Uterus (tissue), 4 donors: ENCODE results near the gene NRXN3. TPM values are rescaled to one million over a fixed set of nuclear protein-coding genes. Genes with fewer than 3 reads are reported as not detected.

Experiments used
- DNase-seq, 2 donors: peaks; one replicate each; pipeline ENCODE4 v3.0.0-alpha.2; 2019 to 2020
- H3K27ac ChIP-seq, 2 donors: fragments of 200-600 bp; sonication (generic); 1 replicate in 1 of 2; 2 replicates in 1 of 2; pipeline ENCODE4 v1.5.1; 2016 to 2018
- H3K27me3 ChIP-seq, 2 donors: fragments of 200-600 bp; sonication (generic); one replicate each; pipeline ENCODE4 v1.5.1; 2018 to 2019; ENCODE audit warnings: control low read depth in 1 of 2
- H3K36me3 ChIP-seq, 2 donors: fragments of 200-600 bp; sonication (generic); one replicate each; pipeline ENCODE4 v1.5.1; 2019; ENCODE audit warnings: control low read depth in 1 of 2
- H3K4me1 ChIP-seq, 2 donors: fragments of 200-600 bp; sonication (generic); one replicate each; pipeline ENCODE4 v1.5.1; 2018 to 2019; ENCODE audit warnings: control low read depth in 1 of 2
- H3K4me3 ChIP-seq, 2 donors: fragments of 200-600 bp; sonication (generic); 1 replicate in 1 of 2; 2 replicates in 1 of 2; pipeline ENCODE4 v1.5.1; 2018 to 2019; ENCODE audit warnings: mild to moderate bottlenecking in 1 of 2
- H3K9me3 ChIP-seq, 2 donors: fragments of 200-600 bp; sonication (generic); one replicate each; pipeline ENCODE4 v1.5.1; 2019; ENCODE audit warnings: control low read depth in 1 of 2
- POLR2A ChIP-seq, 2 donors: fragments of 450-650 bp; IDR thresholded peaks; one replicate each; pipeline ENCODE4 v1.6.1; 2016; ENCODE audit warnings: antibody characterized with exemption in 2 of 2, mild to moderate bottlenecking in 1 of 2, moderate library complexity in 1 of 2
- intact Hi-C: fragments of 100-400 bp; cut with DNase I; formaldehyde crosslinking; loops from one replicate; pipeline ENCODE4 v1.15.1; 2023; ENCODE audit warnings: low total_unique reads
- total RNA-seq, 4 donors: library from RNA; depleted of rRNA in 3 of 4; stranded (reverse); fragments of >200 nt in 3 of 4; gene quantifications; one replicate each; pipeline versions ENCODE4 v1.1.0 to v1.2.4, GENCODE V29; 2014 to 2023
- TF ChIP-seq, protein P1 (sequence below), 4 experiments: fragments of 200-600 bp in 2 of 4; fragments of 450-650 bp in 2 of 4; sonication (generic) in 2 of 4; IDR thresholded peaks; one replicate each; pipeline ENCODE4 v1.5.1; 2016 to 2019; ENCODE audit warnings: antibody characterized with exemption in 4 of 4, mild to moderate bottlenecking in 2 of 4, moderate library complexity in 1 of 4
- donor health status: DM: yes; HTN: yes; CAD: no.

NRXN3 gene
- total RNA-seq, 4 donors from 2014 or later, result 2.9 to 17.0 (median 4.4) TPM

DNA sequence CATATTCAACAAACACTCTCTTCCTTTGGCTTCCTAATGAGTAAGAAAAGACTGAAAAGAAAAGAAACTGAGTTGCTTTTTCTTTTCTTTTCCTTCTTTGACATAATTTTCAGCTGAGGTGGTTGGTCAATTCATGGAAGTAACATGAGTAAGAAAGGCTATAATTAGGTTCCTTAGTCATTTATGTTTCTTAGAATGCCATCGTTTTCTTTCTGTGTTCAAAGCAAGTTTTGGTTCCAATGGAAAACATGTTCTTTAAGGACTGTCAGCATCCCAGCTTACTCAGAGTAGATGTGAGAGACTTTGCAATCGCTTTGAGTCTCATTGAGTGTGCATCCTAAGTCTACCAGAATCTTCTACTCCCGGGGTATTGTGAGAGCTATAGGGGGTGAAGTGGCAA is 1158.7 kb downstream of the NRXN3 start:
- intact Hi-C loops, result no loop called here
- H3K27me3 ChIP-seq, result no peaks in the 10 kb centered on the region
- no peak overlapping the region for H3K4me3 ChIP-seq

DNA sequence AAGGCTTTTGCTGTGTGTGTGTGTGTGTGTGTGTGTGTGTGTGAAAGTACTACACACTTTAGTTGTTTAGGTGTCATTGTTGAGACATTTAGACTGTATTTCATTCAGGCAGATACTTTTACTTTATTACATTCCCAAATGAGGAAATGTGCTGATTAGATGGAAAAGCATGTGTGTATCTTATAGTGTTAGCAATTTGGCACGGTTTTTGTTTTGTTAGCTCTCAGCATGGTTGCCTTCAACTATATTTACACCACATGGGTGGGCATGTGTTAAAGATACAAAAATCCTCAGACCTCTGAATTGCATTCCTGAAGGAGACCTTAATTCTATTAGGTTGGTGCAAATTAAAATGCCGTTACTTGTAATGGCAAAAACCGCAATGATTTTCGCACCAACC is 1161.7 kb downstream of the NRXN3 start:
- no peak overlapping the region for H3K27ac ChIP-seq
- no peak for DNase-seq
- no peaks in the 10 kb centered on the region for H3K27me3 ChIP-seq
- no peaks in the 10 kb centered on the region for H3K4me1 ChIP-seq
- H3K4me3 ChIP-seq, result no peak overlapping the region
- H3K36me3 ChIP-seq, result no peaks in the 10 kb centered on the region
- no peaks in the 10 kb centered on the region for H3K9me3 ChIP-seq
- intact Hi-C loops, result no loop called here
- TF ChIP-seq, protein P1, sequence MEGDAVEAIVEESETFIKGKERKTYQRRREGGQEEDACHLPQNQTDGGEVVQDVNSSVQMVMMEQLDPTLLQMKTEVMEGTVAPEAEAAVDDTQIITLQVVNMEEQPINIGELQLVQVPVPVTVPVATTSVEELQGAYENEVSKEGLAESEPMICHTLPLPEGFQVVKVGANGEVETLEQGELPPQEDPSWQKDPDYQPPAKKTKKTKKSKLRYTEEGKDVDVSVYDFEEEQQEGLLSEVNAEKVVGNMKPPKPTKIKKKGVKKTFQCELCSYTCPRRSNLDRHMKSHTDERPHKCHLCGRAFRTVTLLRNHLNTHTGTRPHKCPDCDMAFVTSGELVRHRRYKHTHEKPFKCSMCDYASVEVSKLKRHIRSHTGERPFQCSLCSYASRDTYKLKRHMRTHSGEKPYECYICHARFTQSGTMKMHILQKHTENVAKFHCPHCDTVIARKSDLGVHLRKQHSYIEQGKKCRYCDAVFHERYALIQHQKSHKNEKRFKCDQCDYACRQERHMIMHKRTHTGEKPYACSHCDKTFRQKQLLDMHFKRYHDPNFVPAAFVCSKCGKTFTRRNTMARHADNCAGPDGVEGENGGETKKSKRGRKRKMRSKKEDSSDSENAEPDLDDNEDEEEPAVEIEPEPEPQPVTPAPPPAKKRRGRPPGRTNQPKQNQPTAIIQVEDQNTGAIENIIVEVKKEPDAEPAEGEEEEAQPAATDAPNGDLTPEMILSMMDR (IDR thresholded peaks at IDR 0.05), result no peak

More for the DNA sequence above, 1158.7 kb downstream of the NRXN3 start:
- H3K27ac ChIP-seq, result no peak overlapping the region
- H3K4me1 ChIP-seq, result no peaks in the 10 kb centered on the region
- no peak for DNase-seq
- H3K9me3 ChIP-seq, result no peaks in the 10 kb centered on the region
- H3K36me3 ChIP-seq, result no peaks in the 10 kb centered on the region
- no peak for TF ChIP-seq POLR2A (IDR thresholded peaks at IDR 0.05)
- TF ChIP-seq, protein P1 (IDR thresholded peaks at IDR 0.05), result no peak

DNA sequence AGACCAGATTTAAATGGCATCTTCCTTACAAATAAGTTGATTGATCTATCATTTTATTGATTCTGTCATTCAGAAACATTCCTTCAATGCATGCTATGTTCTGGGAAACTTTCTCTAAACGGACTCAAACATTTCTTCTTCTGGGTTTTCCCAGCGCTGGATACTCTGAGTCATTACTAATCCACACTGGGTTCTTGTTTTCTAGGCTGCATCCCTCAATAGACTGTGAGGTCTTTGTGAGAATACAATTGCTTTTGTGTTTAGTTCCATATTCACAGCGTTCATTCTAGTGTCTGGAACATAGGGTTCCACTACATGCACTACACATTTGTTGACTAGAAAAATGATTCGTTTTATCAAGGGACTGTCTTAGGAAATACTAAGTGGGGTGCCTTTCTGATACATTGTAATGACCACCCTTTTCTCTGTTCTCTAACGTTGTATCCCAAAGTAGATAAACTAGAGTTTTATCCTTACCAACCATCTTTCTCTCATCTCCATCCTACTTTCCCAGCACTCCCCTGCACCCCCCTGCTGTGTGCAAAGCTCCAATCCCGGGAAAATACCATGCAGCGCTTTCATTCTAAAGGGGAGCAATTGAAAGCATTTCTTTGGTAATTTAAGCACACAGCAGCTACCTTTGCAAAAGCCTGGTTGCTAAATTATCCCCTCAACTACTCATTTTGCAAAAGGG is 1162.5 kb downstream of the NRXN3 start:
- TF ChIP-seq, protein P1 (IDR thresholded peaks at IDR 0.05), result no peak
- no peak for TF ChIP-seq POLR2A (IDR thresholded peaks at IDR 0.05)
- no peaks in the 10 kb centered on the region for H3K36me3 ChIP-seq
- no peak overlapping the region for H3K27ac ChIP-seq
- no peaks in the 10 kb centered on the region for H3K27me3 ChIP-seq
- H3K9me3 ChIP-seq, result no peaks in the 10 kb centered on the region
- H3K4me3 ChIP-seq, result no peak overlapping the region
- no peaks in the 10 kb centered on the region for H3K4me1 ChIP-seq
- intact Hi-C loops, result no loop called here
- no peak for DNase-seq

DNA sequence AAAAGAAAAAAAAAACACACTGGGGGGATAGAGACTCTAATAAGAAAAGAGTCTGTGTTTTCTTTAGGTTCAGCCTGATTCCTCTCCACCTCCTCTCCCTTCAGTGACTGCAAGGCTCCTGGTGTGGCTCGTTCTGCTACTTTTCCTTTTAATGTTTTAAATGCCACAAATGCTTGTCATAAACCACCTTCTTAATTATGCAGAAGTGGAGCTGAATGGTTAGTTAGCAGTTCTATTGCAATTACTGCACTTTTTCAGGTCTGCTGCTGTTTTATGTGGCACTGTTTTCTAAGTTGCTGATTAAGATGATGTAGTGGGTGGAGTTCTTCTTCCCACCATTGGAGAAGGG is 1163.0 kb downstream of the NRXN3 start:
- intact Hi-C loops, result no loop called here
- H3K4me3 ChIP-seq, result no peak overlapping the region
- no peak overlapping the region for H3K27ac ChIP-seq
- H3K4me1 ChIP-seq, result no peaks in the 10 kb centered on the region
- no peak for TF ChIP-seq POLR2A (IDR thresholded peaks at IDR 0.05)
- TF ChIP-seq, protein P1 (IDR thresholded peaks at IDR 0.05), result no peak
- H3K27me3 ChIP-seq, result no peaks in the 10 kb centered on the region
- H3K9me3 ChIP-seq, result no peaks in the 10 kb centered on the region
- DNase-seq, result no peak
- no peaks in the 10 kb centered on the region for H3K36me3 ChIP-seq

DNA sequence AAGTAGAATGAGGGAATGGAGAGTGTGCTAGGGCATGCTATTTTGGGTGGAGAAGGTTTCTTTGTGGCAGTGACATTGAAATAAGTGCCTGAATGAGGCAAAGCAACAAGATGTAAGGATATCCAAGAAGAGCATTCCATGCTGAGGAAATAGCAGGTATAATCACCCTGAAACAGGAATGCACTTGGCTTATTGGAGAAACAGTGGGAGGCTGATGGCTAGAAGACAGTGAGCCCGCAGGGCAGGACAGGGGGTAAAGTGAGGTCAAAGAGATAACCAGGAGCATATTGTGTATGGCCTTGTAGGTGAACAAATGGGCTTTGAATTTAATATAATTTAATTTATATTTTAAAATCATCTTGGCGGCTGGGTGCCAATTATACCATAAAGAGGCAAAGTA is 1164.1 kb downstream of the NRXN3 start:
- Histone ChIP-seq H3K4me1 (no peaks in the 10 kb centered on the region), H3K9me3 (no peaks in the 10 kb centered on the region), H3K4me3 (no peak overlapping the region), H3K27ac (no peak overlapping the region), H3K36me3 (no peaks in the 10 kb centered on the region), H3K27me3 (no peaks in the 10 kb centered on the region)
- intact Hi-C loops, result no loop called here
- TF ChIP-seq, protein P1 (IDR thresholded peaks at IDR 0.05), result no peak
- no peak for TF ChIP-seq POLR2A (IDR thresholded peaks at IDR 0.05)
- no peak for DNase-seq
